PC-3 (cell line): ENCODE measurements around the gene FAM171A1.

Experiments used
- EZH2 ChIP-seq: fragments of 300-600 bp; sonication (generic); IDR thresholded peaks from one replicate; pipeline ENCODE4 v1.6.1; 2017; ENCODE audit warnings: antibody characterized with exemption, mild to moderate bottlenecking, low read length; ENCODE audit not compliant: unreplicated experiment
- EZH2phosphoT487 ChIP-seq: fragments of 300-600 bp; sonication (generic); IDR thresholded peaks from 2 replicates; pipeline ENCODE4 v1.6.1; 2018; ENCODE audit warnings: mild to moderate bottlenecking, antibody characterized with exemption, low read length, borderline replicate concordance
- TF ChIP-seq, protein P1 (sequence below): fragments of 300-600 bp; sonication (generic); conservative IDR thresholded peaks from 2 replicates; pipeline ENCODE4 v1.5.1; 2017; ENCODE audit warnings: antibody characterized with exemption, low read depth, mild to moderate bottlenecking, low read length

DNA sequence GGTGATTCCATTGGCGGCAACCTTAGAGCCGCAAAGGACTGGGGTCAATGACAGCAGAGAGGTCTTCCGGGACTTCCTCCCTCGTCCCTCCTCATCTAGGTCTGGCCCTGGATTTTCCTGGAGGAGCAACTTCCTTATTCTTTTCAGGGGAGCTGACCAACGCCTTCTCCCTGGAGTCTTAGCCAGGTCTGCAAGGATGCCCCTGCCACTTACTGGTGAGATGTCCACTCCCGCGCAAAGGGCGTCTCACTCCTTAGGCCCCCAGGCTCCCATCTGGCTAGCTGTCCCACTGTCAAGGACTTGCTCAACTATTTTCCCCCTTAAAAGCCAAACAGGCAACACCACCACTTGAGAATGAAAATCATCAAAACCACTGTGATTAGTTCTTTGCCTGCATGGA is 160.6 kb downstream of the FAM171A1 start:
- TF ChIP-seq, protein P1, sequence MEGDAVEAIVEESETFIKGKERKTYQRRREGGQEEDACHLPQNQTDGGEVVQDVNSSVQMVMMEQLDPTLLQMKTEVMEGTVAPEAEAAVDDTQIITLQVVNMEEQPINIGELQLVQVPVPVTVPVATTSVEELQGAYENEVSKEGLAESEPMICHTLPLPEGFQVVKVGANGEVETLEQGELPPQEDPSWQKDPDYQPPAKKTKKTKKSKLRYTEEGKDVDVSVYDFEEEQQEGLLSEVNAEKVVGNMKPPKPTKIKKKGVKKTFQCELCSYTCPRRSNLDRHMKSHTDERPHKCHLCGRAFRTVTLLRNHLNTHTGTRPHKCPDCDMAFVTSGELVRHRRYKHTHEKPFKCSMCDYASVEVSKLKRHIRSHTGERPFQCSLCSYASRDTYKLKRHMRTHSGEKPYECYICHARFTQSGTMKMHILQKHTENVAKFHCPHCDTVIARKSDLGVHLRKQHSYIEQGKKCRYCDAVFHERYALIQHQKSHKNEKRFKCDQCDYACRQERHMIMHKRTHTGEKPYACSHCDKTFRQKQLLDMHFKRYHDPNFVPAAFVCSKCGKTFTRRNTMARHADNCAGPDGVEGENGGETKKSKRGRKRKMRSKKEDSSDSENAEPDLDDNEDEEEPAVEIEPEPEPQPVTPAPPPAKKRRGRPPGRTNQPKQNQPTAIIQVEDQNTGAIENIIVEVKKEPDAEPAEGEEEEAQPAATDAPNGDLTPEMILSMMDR, result no peak
- TF ChIP-seq EZH2phosphoT487 (no peak), EZH2 (no peak)
